GM19452 (cell line): ENCODE results near the gene LCN10.

Source experiments
- ATAC-seq: cut with Tn5 transposase; IDR thresholded peaks from one replicate; pipeline ENCODE4 v1.9.1; 2021; ENCODE audit not compliant: unreplicated experiment

Gene LCN10

DNA sequence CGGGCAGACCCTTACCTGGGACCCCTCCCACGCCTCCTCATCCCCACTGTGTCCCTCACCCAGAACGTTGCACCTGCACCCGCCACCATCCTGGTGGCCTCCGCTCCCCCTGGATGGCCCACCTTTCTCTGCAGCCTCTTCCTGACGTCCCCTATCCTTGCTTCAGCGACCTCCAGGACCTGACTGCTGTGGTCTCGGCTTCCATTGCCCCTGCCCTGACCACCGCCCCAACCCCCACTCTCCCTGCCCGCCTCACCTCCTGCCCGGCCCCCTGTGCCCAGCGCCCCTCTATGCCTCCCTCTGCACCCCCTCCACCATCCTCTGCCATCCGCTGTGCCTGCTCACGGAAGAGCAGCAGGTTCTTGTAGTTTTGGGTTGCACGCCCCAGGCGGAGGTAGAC lies 2.2 kb downstream of the LCN10 start:
- ATAC-seq, result no peak

DNA sequence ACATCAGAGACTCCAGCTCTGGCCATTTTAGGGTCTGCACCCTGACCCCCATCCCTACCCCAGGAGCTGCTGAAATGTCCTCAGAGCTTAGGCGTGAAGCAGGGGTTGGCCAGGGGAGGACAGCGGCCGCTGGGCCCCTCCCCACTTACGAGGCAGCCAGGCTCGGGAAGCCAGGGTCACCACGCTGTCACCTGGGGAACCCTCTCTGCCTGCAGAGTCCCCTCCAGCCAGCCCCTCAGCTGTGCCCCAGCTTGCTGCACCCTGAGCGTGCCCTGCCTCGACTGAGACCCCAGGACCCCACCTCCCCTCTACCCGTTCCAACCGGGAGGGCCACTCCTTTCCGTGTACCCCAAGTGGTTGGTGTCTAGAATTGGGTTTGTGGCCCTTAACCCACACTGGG lies 2.7 kb downstream of the LCN10 start:
- ATAC-seq, result no peak

DNA sequence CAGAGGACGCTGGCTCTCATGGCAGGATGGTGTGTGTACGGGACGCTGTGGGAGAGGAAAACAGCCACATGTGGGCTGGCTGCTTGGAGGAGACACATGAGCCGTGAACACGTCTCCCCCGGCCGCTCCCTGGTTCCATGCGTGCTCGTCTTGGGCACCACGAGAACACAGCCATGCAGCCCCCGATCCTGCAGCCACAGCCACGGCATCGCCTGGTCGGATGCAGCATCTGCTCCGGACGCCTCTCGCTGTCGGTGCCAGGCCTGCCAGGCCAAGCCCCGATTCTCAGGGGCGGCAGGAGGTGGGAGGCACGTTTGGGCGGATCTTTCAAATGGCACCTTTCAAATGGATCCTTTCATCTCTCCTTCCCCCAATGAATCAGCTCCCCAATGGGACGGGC lies 3.2 kb downstream of the LCN10 start:
- ATAC-seq, result no peak

DNA sequence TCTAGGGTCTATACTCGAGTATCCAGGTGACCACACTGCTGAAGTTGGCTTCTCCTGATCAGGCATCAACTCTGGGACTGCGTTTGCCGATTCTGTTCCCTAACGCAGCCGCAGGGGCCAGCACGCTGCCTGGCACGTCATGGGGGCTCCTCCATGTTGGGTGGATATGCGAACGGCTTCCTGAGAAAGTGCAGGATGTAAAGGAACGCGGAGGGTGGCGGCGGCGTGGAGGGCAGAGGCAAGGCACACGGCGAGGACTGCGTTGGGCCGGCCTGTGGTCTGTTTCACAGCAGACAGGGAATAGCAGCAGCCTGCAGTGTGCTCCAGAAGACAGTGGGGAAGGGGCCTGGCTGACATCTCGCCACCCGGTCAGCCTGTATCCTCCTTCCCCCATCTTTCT lies 3.8 kb downstream of the LCN10 start:
- ATAC-seq, result no peak

DNA sequence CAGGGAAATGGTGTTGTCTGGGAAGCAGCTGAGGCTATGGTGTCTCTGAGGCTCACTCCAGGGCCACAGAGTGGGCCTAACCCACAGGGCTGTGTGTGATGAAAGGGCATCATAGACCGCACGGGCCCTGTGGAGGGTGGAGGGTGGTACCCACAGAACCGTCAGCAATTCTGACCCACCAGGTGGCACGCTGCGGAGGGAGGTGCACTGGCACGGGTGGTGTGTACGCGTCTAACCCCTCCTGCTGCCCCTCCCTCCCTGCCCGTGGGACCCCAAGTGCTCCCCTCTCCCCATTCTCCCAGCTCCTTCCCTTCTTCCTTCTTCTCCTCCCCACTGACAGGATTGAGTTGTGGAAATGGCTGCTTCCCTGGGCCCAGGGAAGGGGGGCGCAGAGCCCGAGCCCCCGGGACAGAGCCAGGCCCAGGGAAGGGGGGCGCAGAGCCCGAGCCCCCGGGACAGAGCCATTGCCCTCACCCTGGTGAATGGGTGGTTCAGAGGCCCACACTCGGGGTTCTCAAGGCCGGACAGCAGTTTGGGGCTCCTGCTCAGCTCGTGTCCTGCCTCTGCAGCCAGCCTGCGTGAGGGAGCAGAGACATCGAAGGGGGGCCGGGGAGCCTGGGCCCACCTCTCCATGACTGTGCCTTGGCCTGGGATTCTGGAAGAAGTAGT lies 6.8 kb downstream of the LCN10 start:
- no peak for ATAC-seq

DNA sequence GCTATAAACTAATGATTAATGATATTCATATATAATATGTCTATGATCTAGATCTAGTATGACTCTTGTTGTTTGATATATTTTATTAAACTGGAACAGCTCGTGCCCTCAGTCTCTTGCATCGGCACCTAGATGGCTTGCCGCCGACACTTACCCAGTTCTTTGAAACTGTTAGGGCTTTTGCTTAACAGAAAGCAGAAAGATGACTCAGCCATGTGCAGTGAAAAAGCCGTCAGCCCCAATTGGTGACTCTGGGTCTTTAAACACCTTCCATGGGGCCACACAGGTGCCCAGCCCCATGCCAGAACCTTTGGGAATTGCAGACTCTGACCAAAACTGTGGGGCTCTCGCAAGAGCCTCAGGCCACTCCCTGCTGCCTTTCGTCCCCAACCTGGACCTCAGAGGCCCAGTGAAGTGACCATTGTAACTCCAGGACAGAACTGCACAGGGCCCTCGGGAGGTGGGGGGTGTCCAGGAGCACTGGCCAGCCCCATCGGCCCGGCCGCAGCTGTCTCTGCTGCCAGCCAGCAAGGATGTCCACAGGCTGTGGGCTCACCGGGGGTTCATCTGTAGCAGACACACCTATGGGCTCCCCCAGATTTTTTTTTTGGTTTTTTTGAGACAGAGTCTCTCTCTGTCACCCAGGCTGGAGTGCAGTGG lies 7.8 kb downstream of the LCN10 start:
- no peak for ATAC-seq

DNA sequence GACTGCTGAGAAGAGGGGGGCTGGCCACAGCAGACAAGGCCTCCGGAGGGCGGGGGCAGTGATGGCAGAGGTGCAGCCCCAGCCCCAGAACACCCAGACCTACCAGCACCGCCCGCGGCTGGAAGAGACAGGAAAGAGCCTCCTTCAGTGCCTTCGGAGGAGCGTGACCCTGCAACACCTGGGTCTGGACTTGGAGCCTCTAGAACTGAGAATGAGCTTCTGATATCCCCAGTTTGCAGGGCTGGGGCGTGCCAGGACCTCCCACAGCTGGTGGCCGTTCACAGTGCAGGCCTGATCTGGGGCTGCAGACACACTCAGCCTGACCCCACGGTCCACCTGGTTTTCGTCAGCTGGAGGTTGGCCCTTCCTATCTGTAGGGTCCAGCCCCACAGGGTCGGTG lies 9.1 kb downstream of the LCN10 start:
- no peak for ATAC-seq

DNA sequence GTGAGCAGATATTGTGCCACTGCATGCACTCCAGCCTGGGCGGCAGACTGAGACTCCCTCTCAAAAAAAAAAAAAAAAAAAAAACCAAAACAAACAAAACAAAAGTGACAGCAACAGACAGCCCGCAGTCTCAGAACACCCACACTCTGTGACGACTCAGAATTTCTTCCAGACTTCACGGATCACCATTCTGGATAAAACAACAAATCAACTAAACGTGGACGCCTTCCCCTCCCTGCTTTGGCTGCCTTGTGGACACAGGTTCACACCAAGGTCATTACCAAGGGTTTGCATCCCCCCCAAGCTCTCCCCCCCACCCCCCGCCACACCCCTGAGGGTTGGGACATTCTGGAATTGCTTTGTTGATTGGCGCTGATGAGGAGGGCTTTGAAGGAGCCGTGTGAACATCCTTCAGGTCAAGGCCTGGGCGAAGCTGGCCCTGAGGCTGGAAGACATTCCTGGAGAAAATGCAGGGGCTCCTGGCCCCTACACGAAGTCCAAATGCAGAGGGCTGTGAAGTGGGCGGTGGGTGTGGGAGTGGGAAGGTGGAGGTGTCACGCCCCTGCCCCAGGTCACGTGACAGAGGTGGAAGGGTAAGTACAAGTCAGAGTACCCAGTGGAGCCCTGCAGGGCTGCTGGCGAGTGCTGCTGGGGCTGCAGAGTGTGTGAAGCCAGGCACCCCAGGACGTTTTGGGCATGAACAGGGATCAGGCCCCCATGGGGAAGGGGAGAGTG lies 10.1 kb downstream of the LCN10 start:
- no peak for ATAC-seq

DNA sequence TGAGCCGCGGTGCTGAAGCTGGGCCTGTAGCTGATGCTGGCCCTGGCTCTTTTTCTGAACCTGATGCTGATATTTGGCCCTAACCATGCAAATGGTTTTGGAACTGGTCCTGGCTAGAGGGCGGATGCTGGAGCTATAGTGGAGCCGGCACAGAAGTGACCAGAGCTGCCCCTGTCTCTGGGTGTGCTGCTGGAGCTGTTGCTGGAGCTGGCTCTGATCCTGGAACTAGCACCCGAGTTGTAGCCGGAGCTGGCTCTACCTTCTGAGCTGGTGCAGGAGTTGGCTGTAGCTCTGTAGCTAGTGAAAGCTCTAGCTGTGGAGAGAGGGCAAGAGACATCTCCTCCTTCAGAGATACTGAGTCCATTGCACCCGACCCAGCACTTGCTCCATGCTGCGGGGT lies 12.8 kb downstream of the LCN10 start:
- ATAC-seq, result no peak

DNA sequence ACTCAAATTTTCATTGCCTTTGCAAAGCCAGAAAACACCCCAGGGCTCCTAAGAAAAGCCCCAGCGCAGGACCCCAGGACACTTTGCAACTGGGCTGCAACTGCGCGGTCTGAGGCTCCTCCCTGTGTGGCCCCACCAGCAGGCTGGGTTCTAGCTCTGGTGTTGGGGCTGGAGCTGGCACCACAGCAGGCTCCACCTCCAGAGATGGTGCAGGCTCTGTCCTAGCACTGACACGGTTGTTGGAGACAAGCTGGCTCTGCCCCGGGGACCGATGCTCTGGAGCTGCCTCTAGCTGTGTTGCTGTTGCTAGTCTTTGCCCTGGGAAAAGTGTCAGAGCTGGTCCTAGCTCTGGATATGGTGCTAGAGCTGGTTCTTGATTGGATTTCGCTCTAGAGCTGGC lies 13.6 kb downstream of the LCN10 start:
- no peak for ATAC-seq

DNA sequence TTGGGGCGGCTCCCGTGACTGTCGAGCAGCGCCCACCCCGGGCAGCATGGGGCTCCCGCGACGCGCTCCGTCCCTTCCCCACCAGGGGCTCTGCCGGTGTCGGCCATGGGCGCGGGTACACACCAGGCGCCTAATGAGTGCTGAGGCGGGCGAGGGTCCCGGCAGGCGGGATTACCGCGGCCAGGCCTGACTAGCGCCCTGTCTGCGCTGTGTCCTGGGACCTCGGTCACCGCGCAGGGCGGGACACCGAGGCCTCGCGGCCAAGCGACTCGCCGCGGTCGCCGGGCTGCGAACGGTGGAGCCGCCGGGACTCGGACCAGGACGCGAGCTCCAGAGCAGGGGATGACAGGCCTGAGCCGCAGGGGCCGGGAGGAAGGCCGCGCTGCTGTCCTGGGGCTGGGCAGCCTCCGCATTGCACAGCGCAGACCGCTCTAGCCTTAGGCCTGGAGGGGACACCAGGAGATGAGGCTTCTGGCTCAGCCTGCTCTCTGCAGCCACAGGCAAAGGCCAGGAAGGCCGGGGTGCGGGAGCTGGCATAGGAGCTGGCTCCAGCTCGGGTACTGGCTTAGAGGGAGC lies 14.1 kb downstream of the LCN10 start:
- peak; percentile 23 for ATAC-seq

DNA sequence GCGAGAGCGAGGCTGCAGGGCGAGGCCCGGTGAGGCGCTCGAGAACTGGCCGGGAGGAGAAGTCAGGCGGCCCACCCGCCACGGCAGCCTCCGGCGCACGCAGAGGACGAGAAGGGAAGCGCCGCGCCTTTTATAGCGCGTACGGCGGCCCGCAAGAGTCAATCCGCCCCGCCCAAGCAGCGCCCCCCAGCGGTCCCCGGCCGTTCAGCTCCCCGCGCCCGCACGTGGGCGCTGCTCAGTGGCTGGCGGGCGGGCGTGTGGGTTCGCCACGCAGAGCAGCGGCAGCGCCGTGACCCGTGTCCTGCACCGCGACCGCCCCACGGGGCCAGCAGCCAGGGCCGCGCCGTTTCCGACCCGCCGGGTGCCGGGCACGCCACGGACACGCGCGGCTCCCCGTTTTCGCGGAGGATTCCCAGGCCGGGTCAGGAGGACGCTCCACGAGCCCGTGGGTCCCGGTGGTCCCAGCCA lies 14.6 kb downstream of the LCN10 start:
- ATAC-seq, result peak; percentile 51

DNA sequence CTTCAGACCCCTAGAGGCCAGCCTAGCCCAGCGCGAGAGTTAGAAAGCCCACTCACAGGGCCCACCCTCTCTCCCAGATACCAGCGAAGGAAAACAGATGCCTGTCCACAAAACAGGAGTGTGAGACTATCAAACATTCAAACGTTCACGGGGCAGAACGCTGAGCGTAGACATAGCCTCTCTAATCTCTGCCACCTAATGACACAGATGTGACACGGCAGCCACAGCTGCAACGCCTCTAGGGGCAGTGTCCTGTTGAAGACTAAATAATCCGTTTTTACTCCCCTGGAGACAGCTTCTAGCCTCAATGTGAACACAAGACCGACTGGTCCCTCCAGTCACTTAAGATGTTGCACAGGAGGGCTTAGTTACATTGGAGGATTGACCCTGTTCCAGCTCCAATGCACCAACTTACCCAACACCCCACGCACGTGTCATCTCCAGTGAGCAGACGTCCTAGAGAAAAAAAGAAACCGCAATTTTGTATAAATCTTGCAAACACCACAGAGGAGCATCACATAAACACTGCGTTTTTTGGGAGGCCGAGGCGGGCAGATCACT lies 16.0 kb downstream of the LCN10 start:
- no peak for ATAC-seq

DNA sequence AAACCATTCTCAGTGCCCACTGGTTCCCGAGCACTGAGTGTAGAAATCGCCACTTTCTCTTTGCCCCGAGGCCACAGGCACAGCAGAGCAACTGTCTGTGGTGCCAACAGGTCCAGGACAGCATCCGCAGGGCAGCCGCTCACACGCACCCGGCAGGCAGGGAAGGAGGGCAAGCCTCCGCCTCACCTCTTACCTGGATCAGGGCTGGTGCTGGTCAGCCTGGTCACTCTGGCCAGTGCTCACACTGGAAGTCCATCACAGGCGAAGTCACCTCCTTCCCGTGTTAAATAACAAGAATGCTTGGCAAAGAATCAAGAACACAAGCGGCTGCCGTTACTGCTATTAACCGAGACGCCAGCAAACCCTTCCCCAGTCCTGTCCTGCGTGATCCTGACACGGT lies 16.6 kb downstream of the LCN10 start:
- no peak for ATAC-seq

DNA sequence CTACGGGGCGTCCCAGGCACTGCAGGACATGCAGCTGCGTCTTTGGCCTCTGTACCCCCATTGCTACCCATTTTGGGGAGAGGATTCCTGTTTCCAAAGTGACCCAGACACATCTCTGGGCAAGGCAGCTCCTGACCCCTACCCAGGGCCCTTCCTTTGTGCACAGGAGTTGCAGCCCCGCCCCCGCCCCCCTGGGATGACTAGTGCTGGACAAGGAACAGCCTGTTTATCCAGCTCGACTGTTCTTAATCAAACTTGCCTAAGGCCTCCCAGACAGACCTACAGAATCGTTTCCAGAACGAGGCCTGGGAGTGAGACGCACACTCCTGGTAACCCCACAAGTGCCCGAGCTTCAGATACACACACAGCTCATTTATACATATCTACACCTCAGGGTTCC lies 17.1 kb downstream of the LCN10 start:
- no peak for ATAC-seq

DNA sequence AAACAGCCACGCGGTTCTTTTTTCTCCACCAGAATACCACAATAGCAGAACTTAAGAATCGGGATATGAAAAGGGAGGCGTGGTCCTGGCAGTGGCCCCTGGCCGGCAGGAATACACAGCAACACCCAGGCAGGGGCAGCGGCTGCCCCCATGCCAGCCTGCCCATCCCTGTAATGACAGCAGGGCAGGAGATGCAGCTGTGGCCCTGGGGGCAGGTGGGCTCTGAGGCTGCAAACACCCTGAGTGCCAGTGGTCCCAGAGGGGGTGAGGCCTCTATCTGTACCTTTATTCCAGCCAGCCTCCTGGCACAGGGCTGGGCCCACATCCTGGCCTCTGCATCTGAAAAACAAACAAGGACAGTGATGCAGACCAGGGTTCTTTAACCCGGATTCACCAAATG lies 18.0 kb downstream of the LCN10 start:
- ATAC-seq, result no peak

DNA sequence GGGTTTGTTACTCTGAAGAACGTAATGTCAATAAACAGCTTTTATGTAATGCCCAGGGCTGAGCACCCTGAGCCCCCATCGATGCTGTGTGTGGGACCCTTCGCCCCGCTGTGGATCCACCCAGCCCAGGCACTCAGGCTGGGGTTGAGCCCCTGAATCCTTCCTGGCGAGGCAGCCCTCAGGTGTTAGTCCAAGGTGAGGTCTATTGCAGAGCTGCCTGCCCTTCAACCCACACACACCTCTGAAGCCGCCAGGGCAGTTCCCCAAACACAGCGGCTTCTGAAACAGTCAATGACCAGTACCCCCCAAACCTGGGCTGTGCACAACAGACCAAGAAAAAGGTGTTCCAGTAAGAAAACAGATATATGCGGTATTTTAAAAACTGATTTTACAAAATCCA lies 18.8 kb downstream of the LCN10 start:
- no peak for ATAC-seq

DNA sequence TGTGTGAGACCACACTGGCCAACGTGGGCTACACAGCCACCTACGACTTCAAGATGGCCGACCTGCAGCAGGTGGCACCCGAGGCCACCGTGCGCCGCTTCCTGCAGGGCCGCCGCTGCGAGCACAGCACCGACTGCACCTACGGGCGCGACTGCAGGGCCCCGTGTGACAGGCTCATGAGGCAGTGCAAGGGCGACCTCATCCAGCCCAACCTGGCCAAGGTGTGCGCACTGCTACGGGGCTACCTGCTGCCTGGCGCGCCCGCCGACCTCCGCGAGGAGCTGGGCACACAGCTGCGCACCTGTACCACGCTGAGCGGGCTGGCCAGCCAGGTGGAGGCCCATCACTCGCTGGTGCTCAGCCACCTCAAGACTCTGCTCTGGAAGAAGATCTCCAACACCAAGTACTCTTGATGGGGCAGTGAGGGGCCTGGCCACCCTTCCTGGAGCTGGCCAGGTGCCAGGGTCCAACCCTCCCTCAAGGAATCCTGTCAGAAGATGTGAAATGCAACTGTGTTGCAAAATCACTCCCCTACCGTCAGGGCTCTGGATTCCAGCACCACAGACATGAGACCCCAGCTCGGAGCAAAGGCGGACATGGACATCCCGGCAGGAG lies 19.3 kb downstream of the LCN10 start:
- ATAC-seq, result no peak

DNA sequence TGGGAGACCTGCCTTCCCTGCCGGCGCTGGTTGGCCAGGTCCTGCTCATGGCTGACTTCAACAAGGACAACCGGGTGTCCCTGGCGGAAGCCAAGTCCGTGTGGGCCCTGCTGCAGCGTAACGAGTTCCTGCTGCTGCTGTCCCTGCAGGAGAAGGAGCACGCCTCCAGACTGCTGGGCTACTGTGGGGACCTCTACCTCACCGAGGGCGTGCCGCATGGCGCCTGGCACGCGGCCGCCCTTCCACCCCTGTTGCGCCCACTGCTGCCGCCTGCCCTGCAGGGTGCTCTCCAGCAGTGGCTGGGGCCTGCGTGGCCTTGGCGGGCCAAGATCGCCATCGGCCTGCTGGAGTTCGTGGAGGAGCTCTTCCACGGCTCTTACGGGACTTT lies 19.8 kb downstream of the LCN10 start:
- ATAC-seq, result no peak

DNA sequence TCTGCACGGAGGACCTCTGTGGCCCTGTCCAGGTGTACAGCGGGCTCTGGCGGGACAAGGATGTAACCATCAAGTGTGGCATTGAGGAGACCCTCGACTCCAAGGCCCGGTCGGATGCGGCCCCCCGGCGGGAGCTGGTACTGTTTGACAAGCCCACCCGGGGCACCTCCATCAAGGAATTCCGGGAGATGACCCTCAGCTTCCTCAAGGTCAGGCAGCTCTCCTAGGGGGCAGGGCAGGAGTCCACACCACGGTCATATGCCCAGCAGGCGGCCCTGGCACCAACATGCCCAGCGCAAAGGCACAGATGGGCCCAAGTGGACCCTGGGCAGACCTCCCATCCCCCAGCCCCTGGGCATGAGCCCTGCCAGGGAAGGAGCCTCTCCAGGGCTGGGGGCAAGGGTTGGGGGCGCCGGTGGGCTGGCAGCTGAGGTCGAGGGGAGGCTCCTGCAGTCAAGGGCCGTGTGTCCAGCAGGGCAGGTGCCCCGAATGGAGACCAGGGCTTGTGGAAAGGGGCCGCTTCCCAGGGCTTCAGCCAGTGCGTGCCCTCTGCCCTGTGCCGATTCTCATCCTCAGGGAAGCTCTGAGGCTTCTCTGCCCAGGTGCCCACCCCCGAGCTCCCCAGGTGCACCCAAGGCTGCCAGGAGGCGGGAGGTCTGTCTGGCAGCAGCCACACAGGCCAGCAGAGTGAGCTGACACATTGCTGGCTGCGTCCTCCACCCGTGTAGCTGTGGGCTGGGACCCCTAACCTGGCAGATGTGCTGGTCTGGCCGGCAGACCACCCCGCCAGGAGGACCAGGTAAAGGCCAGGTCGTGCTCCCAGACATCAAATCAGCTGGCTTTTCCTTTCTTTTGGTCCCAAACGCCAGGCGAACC lies 20.4 kb downstream of the LCN10 start:
- ATAC-seq, result no peak
